HCT116 (cell line): ENCODE measurements around the gene TBK1.

Experiments used
- EZH2 ChIP-seq: fragments of 200-600 bp; sonication (generic); IDR thresholded peaks from 2 replicates; pipeline ENCODE4 v1.6.1; 2017; ENCODE audit warnings: antibody characterized with exemption, mixed run types
- EZH2phosphoT487 ChIP-seq: fragments of 200-600 bp; IDR thresholded peaks from 2 replicates; pipeline ENCODE4 v1.6.1; 2018; ENCODE audit warnings: antibody characterized with exemption, borderline replicate concordance
- POLR2A ChIP-seq: IDR thresholded peaks from 2 replicates; pipeline ENCODE4 v1.7.0; 2011; ENCODE audit warnings: borderline replicate concordance; ENCODE audit not compliant: insufficient read depth, insufficient read length; ENCODE audit errors: extremely low read depth
- POLR2AphosphoS5 ChIP-seq: IDR thresholded peaks from 2 replicates; pipeline ENCODE4 v1.6.1; 2011; ENCODE audit warnings: mild to moderate bottlenecking, low read depth, low read length, moderate library complexity
- RAD21 ChIP-seq: IDR thresholded peaks from 2 replicates; pipeline ENCODE4 v1.6.1; 2012; ENCODE audit warnings: low read depth, mild to moderate bottlenecking
- SP1 ChIP-seq: IDR thresholded peaks from 2 replicates; pipeline ENCODE4 v1.6.1; 2012; ENCODE audit warnings: low read depth
- TF ChIP-seq, protein P1 (sequence below): IDR thresholded peaks from 2 replicates; pipeline ENCODE4 v1.6.1; 2012; ENCODE audit warnings: low read depth
- TF ChIP-seq, protein P2 (sequence below), 3 experiments: fragments of 200-600 bp in 1 of 3; sonication (generic) in 1 of 3; IDR thresholded peaks in 2 of 3; conservative IDR thresholded peaks in 1 of 3; 2 replicates each; pipeline ENCODE4 v1.5.1; 2012 to 2017; ENCODE audit warnings: low read depth in 2 of 3, low read length in 2 of 3, antibody characterized with exemption in 1 of 3, borderline replicate concordance in 1 of 3, control low read depth in 1 of 3, mild to moderate bottlenecking in 1 of 3, mixed read lengths in 1 of 3, mixed run types in 1 of 3, moderate library complexity in 1 of 3; ENCODE audit not compliant: insufficient read depth in 1 of 3

DNA sequence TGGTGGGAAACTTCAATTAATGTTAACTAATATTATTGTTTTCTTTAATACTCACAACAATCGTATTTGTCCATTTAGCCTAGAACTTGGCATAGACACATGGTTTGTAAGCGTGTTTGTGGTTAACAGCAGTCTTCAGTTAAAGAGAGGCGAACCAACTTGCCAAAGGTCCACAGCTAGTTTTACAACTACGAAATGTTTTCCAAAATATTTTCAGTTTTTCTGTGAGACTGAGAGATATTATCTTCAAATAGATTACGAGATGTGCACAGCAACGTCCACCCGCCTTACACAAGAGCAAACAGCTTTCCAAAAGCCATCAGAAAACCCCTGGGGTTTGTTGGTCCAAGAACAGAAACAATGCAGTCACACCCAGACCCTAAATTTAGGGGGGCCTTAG, 99.8 kb downstream of the TBK1 start:
- TF ChIP-seq, protein P1, sequence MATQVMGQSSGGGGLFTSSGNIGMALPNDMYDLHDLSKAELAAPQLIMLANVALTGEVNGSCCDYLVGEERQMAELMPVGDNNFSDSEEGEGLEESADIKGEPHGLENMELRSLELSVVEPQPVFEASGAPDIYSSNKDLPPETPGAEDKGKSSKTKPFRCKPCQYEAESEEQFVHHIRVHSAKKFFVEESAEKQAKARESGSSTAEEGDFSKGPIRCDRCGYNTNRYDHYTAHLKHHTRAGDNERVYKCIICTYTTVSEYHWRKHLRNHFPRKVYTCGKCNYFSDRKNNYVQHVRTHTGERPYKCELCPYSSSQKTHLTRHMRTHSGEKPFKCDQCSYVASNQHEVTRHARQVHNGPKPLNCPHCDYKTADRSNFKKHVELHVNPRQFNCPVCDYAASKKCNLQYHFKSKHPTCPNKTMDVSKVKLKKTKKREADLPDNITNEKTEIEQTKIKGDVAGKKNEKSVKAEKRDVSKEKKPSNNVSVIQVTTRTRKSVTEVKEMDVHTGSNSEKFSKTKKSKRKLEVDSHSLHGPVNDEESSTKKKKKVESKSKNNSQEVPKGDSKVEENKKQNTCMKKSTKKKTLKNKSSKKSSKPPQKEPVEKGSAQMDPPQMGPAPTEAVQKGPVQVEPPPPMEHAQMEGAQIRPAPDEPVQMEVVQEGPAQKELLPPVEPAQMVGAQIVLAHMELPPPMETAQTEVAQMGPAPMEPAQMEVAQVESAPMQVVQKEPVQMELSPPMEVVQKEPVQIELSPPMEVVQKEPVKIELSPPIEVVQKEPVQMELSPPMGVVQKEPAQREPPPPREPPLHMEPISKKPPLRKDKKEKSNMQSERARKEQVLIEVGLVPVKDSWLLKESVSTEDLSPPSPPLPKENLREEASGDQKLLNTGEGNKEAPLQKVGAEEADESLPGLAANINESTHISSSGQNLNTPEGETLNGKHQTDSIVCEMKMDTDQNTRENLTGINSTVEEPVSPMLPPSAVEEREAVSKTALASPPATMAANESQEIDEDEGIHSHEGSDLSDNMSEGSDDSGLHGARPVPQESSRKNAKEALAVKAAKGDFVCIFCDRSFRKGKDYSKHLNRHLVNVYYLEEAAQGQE, result no peak
- TF ChIP-seq POLR2AphosphoS5 (no peak), RAD21 (no peak), POLR2A (no peak), EZH2phosphoT487 (no peak), EZH2 (no peak), SP1 (no peak)
- TF ChIP-seq, protein P2, sequence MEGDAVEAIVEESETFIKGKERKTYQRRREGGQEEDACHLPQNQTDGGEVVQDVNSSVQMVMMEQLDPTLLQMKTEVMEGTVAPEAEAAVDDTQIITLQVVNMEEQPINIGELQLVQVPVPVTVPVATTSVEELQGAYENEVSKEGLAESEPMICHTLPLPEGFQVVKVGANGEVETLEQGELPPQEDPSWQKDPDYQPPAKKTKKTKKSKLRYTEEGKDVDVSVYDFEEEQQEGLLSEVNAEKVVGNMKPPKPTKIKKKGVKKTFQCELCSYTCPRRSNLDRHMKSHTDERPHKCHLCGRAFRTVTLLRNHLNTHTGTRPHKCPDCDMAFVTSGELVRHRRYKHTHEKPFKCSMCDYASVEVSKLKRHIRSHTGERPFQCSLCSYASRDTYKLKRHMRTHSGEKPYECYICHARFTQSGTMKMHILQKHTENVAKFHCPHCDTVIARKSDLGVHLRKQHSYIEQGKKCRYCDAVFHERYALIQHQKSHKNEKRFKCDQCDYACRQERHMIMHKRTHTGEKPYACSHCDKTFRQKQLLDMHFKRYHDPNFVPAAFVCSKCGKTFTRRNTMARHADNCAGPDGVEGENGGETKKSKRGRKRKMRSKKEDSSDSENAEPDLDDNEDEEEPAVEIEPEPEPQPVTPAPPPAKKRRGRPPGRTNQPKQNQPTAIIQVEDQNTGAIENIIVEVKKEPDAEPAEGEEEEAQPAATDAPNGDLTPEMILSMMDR (IDR thresholded peaks at IDR 0.05 in 2 of 3, conservative IDR thresholded peaks at IDR 0.05 in 1 of 3; ENCODE audit: borderline replicate concordance in 1 of 3, insufficient read depth in 1 of 3, low read depth in 2 of 3, low read length in 2 of 3), result no peak
